SH-SY5Y (cell line): ENCODE data around the gene MARS1.

ENCODE experiments used
- GATA2 ChIP-seq: IDR thresholded peaks from 2 replicates; pipeline ENCODE4 v1.6.1; 2011; ENCODE audit warnings: mild to moderate bottlenecking, low read depth, low read length
- GATA3 ChIP-seq: IDR thresholded peaks from 2 replicates; pipeline ENCODE4 v1.6.1; 2011; ENCODE audit warnings: low read depth, mild to moderate bottlenecking, low read length, moderate library complexity

- TF ChIP-seq GATA3 (no peak), GATA2 (no peak)
Observed at GRCh38 chr12:57521525-57522010, 33.7 kb downstream of the MARS1 start.
